ENCODE data around the gene WDR38. TPM values are rescaled to one million over a fixed set of nuclear protein-coding genes. Genes with fewer than 3 reads are reported as not detected.
A peak's percentile ranks its signal among the peaks of the same experiment; 100 is the strongest.

Gene WDR38
- total and polyA plus RNA-seq, 3 experiments from 2014 or later = not detected

- Histone ChIP-seq H3K36me3 (ENCODE audit: insufficient read depth, low read length) (peaks cover 32% of the 10 kb centered on the region), H3K4me3 (ENCODE audit: low read length) (no peak overlapping the region), H3K4me1 (ENCODE audit: insufficient read depth, low read length) (peaks cover 33% of the 10 kb centered on the region), H3K27ac (ENCODE audit: low read depth, low read length) (no peak overlapping the region), H3K9me3 (ENCODE audit: low read length) (no peaks in the 10 kb centered on the region), H3K27me3 (ENCODE audit: insufficient read depth, low read length, poor library complexity, severe bottlenecking) (no peaks in the 10 kb centered on the region)
- CTCF ChIA-PET = interaction anchor here (0.5 to 6.5 kb wide), 5 partner anchors 15 to 356 kb away, joined by 3 to 121 read pairs (median 4); partner anchors contain the start of genes NR6A1 and OLFML2A
- H3K4me3 Mint-ChIP-seq = no peak overlapping the region
- H3K27ac Mint-ChIP-seq = peak overlapping the region in 3 of 8 donors; percentile 11 to 90 (median 41)
- POLR2A ChIA-PET = interaction anchor here (0.6 kb wide), 1 partner anchor 53 kb away, joined by 4 read pairs; no protein-coding TSS in a partner anchor
- H3K9me3 Mint-ChIP-seq = no peaks in the 10 kb centered on the region
- peaks cover 28 to 56% (median 31%) of the 10 kb centered on the region in 3 donors for H3K4me1 Mint-ChIP-seq
- peaks cover 0 to 2% of the 10 kb centered on the region in 2 donors for H3K27me3 Mint-ChIP-seq
- no peak for DNase-seq
- peaks cover 4 to 48% (median 12%) of the 10 kb centered on the region in 3 donors for H3K36me3 Mint-ChIP-seq
Observed at GRCh38 chr9:124855944-124856765, 2.9 kb downstream of the WDR38 start.

GRCh38 chr9:124857533-124858162 is 4.4 kb downstream of the WDR38 start:
- ChIA-PET POLR2A (interaction anchor here (0.5 kb wide), 1 partner anchor 330 kb away, joined by 3 read pairs; no protein-coding TSS in a partner anchor), CTCF (interaction anchor here (0.7 to 1.0 kb wide), 2 partner anchors 15 to 84 kb away, joined by 3 read pairs; no protein-coding TSS in a partner anchor)
- peaks cover 31 to 60% (median 36%) of the 10 kb centered on the region in 3 donors for H3K4me1 Mint-ChIP-seq
- Histone ChIP-seq H3K9me3 (ENCODE audit: low read length) (no peaks in the 10 kb centered on the region), H3K36me3 (ENCODE audit: insufficient read depth, low read length) (peaks cover 32% of the 10 kb centered on the region), H3K4me3 (ENCODE audit: low read length) (no peak overlapping the region), H3K27me3 (ENCODE audit: insufficient read depth, low read length, poor library complexity, severe bottlenecking) (no peaks in the 10 kb centered on the region), H3K27ac (ENCODE audit: low read depth, low read length) (no peak overlapping the region), H3K4me1 (ENCODE audit: insufficient read depth, low read length) (peaks cover 30% of the 10 kb centered on the region)
- no peaks in the 10 kb centered on the region for H3K9me3 Mint-ChIP-seq
- peak in 1 of 5 donors; percentile 42 for DNase-seq
- H3K27me3 Mint-ChIP-seq = no peaks in the 10 kb centered on the region
- H3K36me3 Mint-ChIP-seq = peaks cover 4 to 56% (median 12%) of the 10 kb centered on the region in 3 donors
- H3K4me3 Mint-ChIP-seq = peak overlapping the region in 1 of 7 donors; percentile 4
- H3K27ac Mint-ChIP-seq = peak overlapping the region in 4 of 8 donors; percentile 58 to 88 (median 70)

- Mint-ChIP-seq H3K4me3 (peak overlapping the region in 1 of 7 donors; percentile 99), H3K4me1 (peaks cover 27 to 55% (median 31%) of the 10 kb centered on the region in 3 donors), H3K27me3 (no peaks in the 10 kb centered on the region), H3K27ac (peak overlapping the region in 1 of 8 donors; percentile 92), H3K36me3 (peaks cover 4 to 56% (median 12%) of the 10 kb centered on the region in 3 donors), H3K9me3 (no peaks in the 10 kb centered on the region)
- ChIA-PET CTCF (interaction anchor here (0.7 kb wide), 1 partner anchor 85 kb away, joined by 3 read pairs; no protein-coding TSS in a partner anchor), POLR2A (interaction anchor here (0.5 kb wide), 1 partner anchor 329 kb away, joined by 3 read pairs; no protein-coding TSS in a partner anchor)
- DNase-seq = no peak
- peaks cover 32% of the 10 kb centered on the region for H3K36me3 ChIP-seq (ENCODE audit: insufficient read depth, low read length)
- no peak overlapping the region for H3K27ac ChIP-seq (ENCODE audit: low read depth, low read length)
- H3K4me1 ChIP-seq (ENCODE audit: insufficient read depth, low read length) = peaks cover 23% of the 10 kb centered on the region
- no peak overlapping the region for H3K4me3 ChIP-seq (ENCODE audit: low read length)
- no peaks in the 10 kb centered on the region for H3K27me3 ChIP-seq (ENCODE audit: insufficient read depth, low read length, poor library complexity, severe bottlenecking)
- no peaks in the 10 kb centered on the region for H3K9me3 ChIP-seq (ENCODE audit: low read length)
Observed at GRCh38 chr9:124858330-124859046, 5.2 kb downstream of the WDR38 start.

- Mint-ChIP-seq H3K4me3 (peak overlapping the region; percentile 88 to 99 (median 96)), H3K27me3 (no peaks in the 10 kb centered on the region), H3K4me1 (peaks cover 26 to 48% (median 31%) of the 10 kb centered on the region in 3 donors), H3K36me3 (peaks cover 4 to 56% (median 12%) of the 10 kb centered on the region in 3 donors), H3K9me3 (no peaks in the 10 kb centered on the region), H3K27ac (peak overlapping the region; percentile 30 to 98 (median 98))
- no peaks in the 10 kb centered on the region for H3K9me3 ChIP-seq (ENCODE audit: low read length)
- ChIA-PET CTCF (interaction anchor here (1.6 to 3.0 kb wide), 4 partner anchors 8 to 87 kb away, joined by 8 to 31 read pairs (median 12); partner anchors contain the start of genes NR6A1 and WDR38), POLR2A (interaction anchor here (2.6 to 3.2 kb wide), 2 partner anchors 10 to 89 kb away, joined by 17 to 35 read pairs; partner anchors contain the start of gene NR6A1)
- no peak for DNase-seq
- H3K4me3 ChIP-seq (ENCODE audit: low read length) = peak overlapping the region; percentile 88
- no peaks in the 10 kb centered on the region for H3K27me3 ChIP-seq (ENCODE audit: insufficient read depth, low read length, poor library complexity, severe bottlenecking)
- peaks cover 32% of the 10 kb centered on the region for H3K36me3 ChIP-seq (ENCODE audit: insufficient read depth, low read length)
- H3K27ac ChIP-seq (ENCODE audit: low read depth, low read length) = peak overlapping the region; percentile 96
- H3K4me1 ChIP-seq (ENCODE audit: insufficient read depth, low read length) = peaks cover 21% of the 10 kb centered on the region
Observed at GRCh38 chr9:124859803-124860581, 6.7 kb downstream of the WDR38 start.

- H3K4me1 Mint-ChIP-seq = peaks cover 26 to 44% (median 31%) of the 10 kb centered on the region in 3 donors
- H3K4me3 Mint-ChIP-seq = peak overlapping the region; percentile 88 to 99 (median 96)
- no peaks in the 10 kb centered on the region for H3K9me3 ChIP-seq (ENCODE audit: low read length)
- H3K27me3 ChIP-seq (ENCODE audit: insufficient read depth, low read length, poor library complexity, severe bottlenecking) = no peaks in the 10 kb centered on the region
- CTCF ChIA-PET = interaction anchor here (1.0 to 3.0 kb wide), 5 partner anchors 9 to 88 kb away, joined by 4 to 31 read pairs (median 8); partner anchors contain the start of genes NR6A1 and WDR38
- H3K9me3 Mint-ChIP-seq = no peaks in the 10 kb centered on the region
- H3K4me3 ChIP-seq (ENCODE audit: low read length) = peak overlapping the region; percentile 88
- POLR2A ChIA-PET = interaction anchor here (0.5 to 3.2 kb wide), 6 partner anchors 8 to 380 kb away, joined by 3 to 35 read pairs (median 9); partner anchors contain the start of genes HSPA5 and NR6A1
- DNase-seq = no peak
- peaks cover 4 to 54% (median 12%) of the 10 kb centered on the region in 3 donors for H3K36me3 Mint-ChIP-seq
- peak overlapping the region; percentile 85 to 98 (median 98) for H3K27ac Mint-ChIP-seq
- H3K36me3 ChIP-seq (ENCODE audit: insufficient read depth, low read length) = peaks cover 32% of the 10 kb centered on the region
- H3K4me1 ChIP-seq (ENCODE audit: insufficient read depth, low read length) = peaks cover 21% of the 10 kb centered on the region
- peak overlapping the region; percentile 96 for H3K27ac ChIP-seq (ENCODE audit: low read depth, low read length)
- no peaks in the 10 kb centered on the region for H3K27me3 Mint-ChIP-seq
Observed at GRCh38 chr9:124860582-124861341, 7.5 kb downstream of the WDR38 start.

GRCh38 chr9:124861342-124862229 is 8.3 kb downstream of the WDR38 start, which contains the start of the genes ARPC5L and RPL35:
Gene ARPC5L (plus strand): TSS chr9:124862130. CDS start chr9:124869291, 7,161 bp downstream.
Gene RPL35 (minus strand): TSS chr9:124861957. CDS start chr9:124861912, 45 bp downstream.
- peak within 1 kb of the TSS; percentile 96 for H3K27ac ChIP-seq (ENCODE audit: low read depth, low read length)
- Mint-ChIP-seq H3K27me3 (no peaks in the 10 kb centered on the region), H3K9me3 (no peaks in the 10 kb centered on the region), H3K4me1 (peaks cover 26 to 44% (median 31%) of the 10 kb centered on the region in 3 donors), H3K36me3 (peaks cover 4 to 52% (median 12%) of the 10 kb centered on the region in 3 donors), H3K27ac (peak within 1 kb of the TSS; percentile 92 to 98 (median 98)), H3K4me3 (peak within 1 kb of the TSS; percentile 88 to 99 (median 96))
- peaks cover 32% of the 10 kb centered on the region for H3K36me3 ChIP-seq (ENCODE audit: insufficient read depth, low read length)
- no peaks in the 10 kb centered on the region for H3K9me3 ChIP-seq (ENCODE audit: low read length)
- H3K4me1 ChIP-seq (ENCODE audit: insufficient read depth, low read length) = peaks cover 21% of the 10 kb centered on the region
- H3K27me3 ChIP-seq (ENCODE audit: insufficient read depth, low read length, poor library complexity, severe bottlenecking) = no peaks in the 10 kb centered on the region
- H3K4me3 ChIP-seq (ENCODE audit: low read length) = peak within 1 kb of the TSS; percentile 88
- POLR2A ChIA-PET = interaction anchor here (0.5 to 3.2 kb wide), 9 partner anchors 9 to 1657 kb away, joined by 3 to 35 read pairs (median 5); partner anchors contain the start of genes GOLGA1, HSPA5 and NR6A1
- peak; percentile 93 to 96 (median 94) for DNase-seq
- CTCF ChIA-PET = interaction anchor here (1.0 to 3.0 kb wide), 5 partner anchors 8 to 89 kb away, joined by 4 to 31 read pairs (median 8); partner anchors contain the start of genes NR6A1 and WDR38

Data from CD8-positive, alpha-beta memory T cell (primary cell).